Loucy (cell line): ENCODE measurements around the gene DCXR.

Experiments used
- H2AFZ ChIP-seq: fragments of 200-600 bp; sonication (generic); 2 replicates; pipeline ENCODE4 v1.6.0; 2016; ENCODE audit warnings: antibody characterized with exemption, mild to moderate bottlenecking, low read length, moderate library complexity
- H3F3A ChIP-seq: fragments of 200-600 bp; 2 replicates; pipeline ENCODE4 v1.6.0; 2016; ENCODE audit warnings: antibody characterized with exemption, low read depth, mild to moderate bottlenecking
- H3K27me3 ChIP-seq: fragments of 200-600 bp; sonication (generic); 2 replicates; pipeline ENCODE4 v1.6.1; 2014; ENCODE audit warnings: low read length, mild to moderate bottlenecking; ENCODE audit not compliant: insufficient read depth, poor library complexity, severe bottlenecking
- H3K36me3 ChIP-seq: fragments of 200-600 bp; sonication (generic); 2 replicates; pipeline ENCODE4 v1.6.1; 2016; ENCODE audit warnings: low read length; ENCODE audit not compliant: insufficient read depth
- H3K4me1 ChIP-seq: fragments of 200-600 bp; sonication (generic); 2 replicates; pipeline ENCODE4 v1.5.1; 2014; ENCODE audit warnings: low read length, mild to moderate bottlenecking; ENCODE audit not compliant: insufficient read depth, poor library complexity, severe bottlenecking
- H3K4me2 ChIP-seq: fragments of 200-600 bp; sonication (generic); 2 replicates; pipeline ENCODE4 v1.6.0; 2014; ENCODE audit warnings: antibody characterized with exemption, low read length, low read depth, mild to moderate bottlenecking; ENCODE audit not compliant: poor library complexity, severe bottlenecking
- H3K4me3 ChIP-seq: fragments of 200-600 bp; sonication (generic); 2 replicates; pipeline ENCODE4 v1.5.1; 2014; ENCODE audit warnings: low read length, mild to moderate bottlenecking, mixed read lengths; ENCODE audit not compliant: poor library complexity, severe bottlenecking
- H3K79me2 ChIP-seq: fragments of 200-600 bp; sonication (generic); 2 replicates; pipeline ENCODE4 v1.6.1; 2014; ENCODE audit warnings: low read length; ENCODE audit not compliant: insufficient read depth
- H3K9ac ChIP-seq: fragments of 200-600 bp; sonication (generic); 2 replicates; pipeline ENCODE4 v1.6.0; 2014; ENCODE audit warnings: mild to moderate bottlenecking, low read depth, low read length, moderate library complexity; ENCODE audit not compliant: poor library complexity, severe bottlenecking
- H3K9me2 ChIP-seq: fragments of 200-600 bp; sonication (generic); replicated peaks from 2 replicates; pipeline ENCODE4 v1.6.1; 2016; ENCODE audit warnings: low read depth, low read length, mixed read lengths
- H3K9me3 ChIP-seq: fragments of 200-600 bp; sonication (generic); 2 replicates; pipeline ENCODE4 v1.6.1; 2014; ENCODE audit warnings: mild to moderate bottlenecking, antibody characterized with exemption, low read length, low read depth; ENCODE audit not compliant: insufficient read depth
- H4K20me1 ChIP-seq: fragments of 200-600 bp; sonication (generic); 2 replicates; pipeline ENCODE4 v1.6.0; 2014; ENCODE audit warnings: antibody characterized with exemption, low read length, mild to moderate bottlenecking; ENCODE audit not compliant: insufficient read depth, poor library complexity, severe bottlenecking
- CTCF ChIP-seq: fragments of 200-600 bp; sonication (generic); conservative IDR thresholded peaks from 2 replicates; pipeline ENCODE4 v1.5.1; 2014; ENCODE audit warnings: mild to moderate bottlenecking, antibody characterized with exemption, low read length
- EZH2phosphoT487 ChIP-seq: fragments of 200-600 bp; IDR thresholded peaks from 2 replicates; pipeline ENCODE4 v1.6.1; 2018; ENCODE audit warnings: antibody characterized with exemption, mild to moderate bottlenecking, moderate library complexity, borderline replicate concordance

Gene DCXR

GRCh38 chr17:82053130-82053529, 15.6 kb upstream of the DCXR start:
- Histone ChIP-seq H3F3A (no peaks in the 10 kb centered on the region), H3K4me2 (peak overlapping the region; percentile 71), H3K4me1 (peaks cover 21% of the 10 kb centered on the region), H4K20me1 (peaks cover 11% of the 10 kb centered on the region), H3K9me3 (no peaks in the 10 kb centered on the region), H3K27me3 (no peaks in the 10 kb centered on the region), H3K4me3 (peak overlapping the region; percentile 93), H3K79me2 (peaks cover 28% of the 10 kb centered on the region), H3K9me2 (no peaks in the 10 kb centered on the region), H3K9ac (peak overlapping the region; percentile 70), H2AFZ (no peak overlapping the region), H3K36me3 (peaks cover 21% of the 10 kb centered on the region; the same call in 1 of the 2 replicates)
- TF ChIP-seq CTCF (no peak), EZH2phosphoT487 (no peak)

- H3K79me2 ChIP-seq: peaks cover 28% of the 10 kb centered on the region
- H3K4me2 ChIP-seq: peak overlapping the region; percentile 71
- peak overlapping the region; percentile 93 for H3K4me3 ChIP-seq
- H3K9me3 ChIP-seq: no peaks in the 10 kb centered on the region
- H3K36me3 ChIP-seq: peaks cover 16% of the 10 kb centered on the region; the same call in 1 of the 2 replicates
- H3K27me3 ChIP-seq: no peaks in the 10 kb centered on the region
- no peak overlapping the region for H2AFZ ChIP-seq
- TF ChIP-seq EZH2phosphoT487 (no peak), CTCF (no peak)
- no peaks in the 10 kb centered on the region for H3K9me2 ChIP-seq
- peaks cover 21% of the 10 kb centered on the region for H3K4me1 ChIP-seq
- H3F3A ChIP-seq: no peaks in the 10 kb centered on the region
- peaks cover 11% of the 10 kb centered on the region for H4K20me1 ChIP-seq
- peak overlapping the region; percentile 70 for H3K9ac ChIP-seq
These were observed 15.2 kb upstream of the DCXR start for GRCh38 chr17:82052638-82053059.

GRCh38 chr17:82051776-82052637, 14.5 kb upstream of the DCXR start, which contains the start of the genes GPS1 and RFNG:
Gene GPS1, plus strand, starts transcription at chr17:82051898. Its CDS starts 34 bp downstream, at chr17:82051932.
Gene RFNG, minus strand, starts transcription at chr17:82051811. Its CDS starts 45 bp downstream, at chr17:82051766.
- peak within 1 kb of the TSS; percentile 93 for H3K4me3 ChIP-seq
- peaks cover 28% of the 10 kb centered on the region for H3K79me2 ChIP-seq
- no peak within 1 kb of the TSS; the same call in 1 of the 2 replicates for H2AFZ ChIP-seq
- H3K9me2 ChIP-seq: no peaks in the 10 kb centered on the region
- peaks cover 11% of the 10 kb centered on the region for H4K20me1 ChIP-seq
- H3F3A ChIP-seq: no peaks in the 10 kb centered on the region
- TF ChIP-seq CTCF (no peak), EZH2phosphoT487 (no peak)
- H3K9ac ChIP-seq: peak within 1 kb of the TSS; percentile 75
- no peaks in the 10 kb centered on the region for H3K9me3 ChIP-seq
- peaks cover 11% of the 10 kb centered on the region; the same call in 1 of the 2 replicates for H3K36me3 ChIP-seq
- no peaks in the 10 kb centered on the region for H3K27me3 ChIP-seq
- peaks cover 21% of the 10 kb centered on the region for H3K4me1 ChIP-seq
- H3K4me2 ChIP-seq: peak within 1 kb of the TSS; percentile 83
